ENCODE measurements around the gene ZBTB7C. TPM values are rescaled to one million over a fixed set of nuclear protein-coding genes. Genes with fewer than 3 reads are reported as not detected.

ZBTB7C gene
- total RNA-seq, 1 donor from 2014 or later, result 1.1 TPM

DNA sequence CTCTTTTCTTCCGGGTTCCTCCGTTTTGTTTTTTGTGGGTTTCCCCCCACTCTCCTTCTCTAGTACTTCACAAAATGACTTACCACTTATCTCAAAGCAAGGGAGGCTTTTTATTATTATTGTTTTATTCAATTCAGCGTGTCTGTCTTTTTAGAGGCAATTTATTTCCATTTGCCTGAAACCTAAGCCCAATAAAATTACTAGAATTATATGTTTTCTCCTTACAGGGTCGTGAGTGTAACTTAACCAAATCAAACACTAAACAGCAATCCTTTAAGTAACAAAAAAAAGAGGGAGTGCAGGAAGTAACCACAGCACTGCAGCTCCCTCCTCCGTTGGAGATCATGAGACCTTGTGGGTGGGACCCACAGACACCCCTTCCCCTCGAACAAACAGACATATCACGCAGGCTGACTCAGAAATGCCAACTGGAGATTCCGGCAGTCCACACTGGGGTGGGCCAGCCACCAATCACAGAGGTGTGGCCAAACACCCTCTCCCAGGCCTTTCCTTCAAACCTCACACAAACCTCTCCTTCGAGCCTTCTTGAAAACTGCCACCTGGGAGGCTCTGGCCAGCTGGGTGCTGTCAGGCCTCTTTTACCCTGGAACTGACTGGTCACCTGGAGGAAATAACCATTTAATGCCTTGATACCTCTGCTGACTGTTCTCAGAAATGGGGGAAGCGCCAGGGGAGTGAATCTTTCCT lies 271.7 kb downstream of the ZBTB7C start:
- TF ChIP-seq, protein P1, sequence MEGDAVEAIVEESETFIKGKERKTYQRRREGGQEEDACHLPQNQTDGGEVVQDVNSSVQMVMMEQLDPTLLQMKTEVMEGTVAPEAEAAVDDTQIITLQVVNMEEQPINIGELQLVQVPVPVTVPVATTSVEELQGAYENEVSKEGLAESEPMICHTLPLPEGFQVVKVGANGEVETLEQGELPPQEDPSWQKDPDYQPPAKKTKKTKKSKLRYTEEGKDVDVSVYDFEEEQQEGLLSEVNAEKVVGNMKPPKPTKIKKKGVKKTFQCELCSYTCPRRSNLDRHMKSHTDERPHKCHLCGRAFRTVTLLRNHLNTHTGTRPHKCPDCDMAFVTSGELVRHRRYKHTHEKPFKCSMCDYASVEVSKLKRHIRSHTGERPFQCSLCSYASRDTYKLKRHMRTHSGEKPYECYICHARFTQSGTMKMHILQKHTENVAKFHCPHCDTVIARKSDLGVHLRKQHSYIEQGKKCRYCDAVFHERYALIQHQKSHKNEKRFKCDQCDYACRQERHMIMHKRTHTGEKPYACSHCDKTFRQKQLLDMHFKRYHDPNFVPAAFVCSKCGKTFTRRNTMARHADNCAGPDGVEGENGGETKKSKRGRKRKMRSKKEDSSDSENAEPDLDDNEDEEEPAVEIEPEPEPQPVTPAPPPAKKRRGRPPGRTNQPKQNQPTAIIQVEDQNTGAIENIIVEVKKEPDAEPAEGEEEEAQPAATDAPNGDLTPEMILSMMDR (IDR thresholded peaks at IDR 0.05; ENCODE audit: insufficient read depth, low read length, poor library complexity, severe bottlenecking), result no peak
- Histone ChIP-seq H3K36me3 (ENCODE audit: control insufficient read depth, insufficient read depth, low read length) (no peaks in the 10 kb centered on the region), H3K27me3 (ENCODE audit: control insufficient read depth, insufficient read depth, low read length) (peaks cover 35% of the 10 kb centered on the region), H3K4me3 (ENCODE audit: low read depth, low read length) (peak overlapping the region; percentile 39)
- DNase-seq (ENCODE audit: low read depth), result peak; percentile 9

DNA sequence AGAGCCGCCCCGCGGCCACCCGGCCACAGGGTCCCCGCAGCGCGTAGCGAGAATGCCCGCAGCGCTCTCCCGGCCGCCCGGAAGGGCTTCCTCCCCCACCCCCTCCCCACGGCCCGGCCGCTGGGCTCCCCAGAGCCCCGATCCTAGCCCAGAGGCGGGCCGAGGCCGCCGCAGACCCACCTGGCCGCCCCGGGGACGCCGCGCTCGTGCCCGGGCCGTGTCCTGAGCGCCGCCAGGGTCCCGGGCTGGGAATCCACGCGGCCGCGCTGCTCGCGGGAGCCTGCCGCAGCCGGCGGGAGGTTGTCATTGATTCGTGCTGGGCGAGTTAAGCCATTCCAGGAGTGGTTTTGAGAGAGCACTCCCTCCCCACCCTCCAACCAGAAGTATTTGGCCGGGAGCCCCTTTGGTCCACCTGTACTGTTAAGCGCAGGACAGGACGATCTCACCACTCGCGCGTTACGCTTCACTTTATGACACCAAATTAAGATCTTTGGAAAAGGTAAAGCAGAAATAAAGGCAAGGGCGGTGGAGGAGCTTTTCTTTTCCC lies 272.3 kb downstream of the ZBTB7C start:
- TF ChIP-seq, protein P1 (IDR thresholded peaks at IDR 0.05; ENCODE audit: insufficient read depth, low read length, poor library complexity, severe bottlenecking), result no peak
- Histone ChIP-seq H3K27me3 (ENCODE audit: control insufficient read depth, insufficient read depth, low read length) (peaks cover 33% of the 10 kb centered on the region), H3K36me3 (ENCODE audit: control insufficient read depth, insufficient read depth, low read length) (no peaks in the 10 kb centered on the region), H3K4me3 (ENCODE audit: low read depth, low read length) (peak overlapping the region; percentile 39)
- DNase-seq (ENCODE audit: low read depth), result no peak

DNA sequence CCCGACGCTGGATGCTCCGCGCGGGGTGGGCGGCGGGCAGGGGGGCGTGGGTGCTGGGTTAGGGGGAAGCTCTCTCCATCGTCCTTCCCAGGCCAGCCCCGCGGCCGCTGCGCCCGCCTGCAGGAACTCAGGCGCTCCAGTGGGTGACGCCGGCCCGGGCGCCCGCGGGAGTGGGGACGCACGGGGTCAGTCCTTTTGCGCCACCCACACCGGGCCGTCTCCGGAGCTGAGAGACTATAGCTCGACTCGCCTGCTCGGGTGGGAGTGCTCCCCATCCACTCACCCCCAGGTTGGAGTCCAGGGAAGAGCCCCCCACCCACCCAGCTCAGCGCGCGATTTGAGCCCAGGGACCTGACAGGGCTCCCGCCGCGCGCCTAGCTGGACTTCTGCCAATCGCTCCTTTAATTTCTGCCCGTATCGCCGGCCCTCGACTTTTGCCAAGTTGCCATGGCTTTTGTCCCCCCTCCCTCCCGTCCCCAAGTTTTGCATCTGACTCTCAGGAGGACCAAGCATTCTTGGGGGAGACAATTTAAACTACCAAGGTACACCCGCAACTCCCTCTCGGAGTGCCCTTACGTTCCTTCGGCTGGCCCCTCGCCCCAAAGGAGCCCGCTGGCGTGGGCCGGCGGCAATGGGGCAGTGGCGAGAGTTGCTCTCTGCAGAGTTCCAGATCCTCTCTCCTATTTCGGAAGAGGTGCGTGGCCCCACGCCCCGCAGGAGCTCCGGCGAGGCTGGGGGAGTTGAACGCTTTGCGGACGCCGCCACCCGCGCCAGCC lies 272.9 kb downstream of the ZBTB7C start:
- Histone ChIP-seq H3K27me3 (ENCODE audit: control insufficient read depth, insufficient read depth, low read length) (peaks cover 33% of the 10 kb centered on the region), H3K36me3 (ENCODE audit: control insufficient read depth, insufficient read depth, low read length) (no peaks in the 10 kb centered on the region), H3K4me3 (ENCODE audit: low read depth, low read length) (peak overlapping the region; percentile 39)
- DNase-seq (ENCODE audit: low read depth), result no peak
- TF ChIP-seq, protein P1 (IDR thresholded peaks at IDR 0.05; ENCODE audit: insufficient read depth, low read length, poor library complexity, severe bottlenecking), result no peak

DNA sequence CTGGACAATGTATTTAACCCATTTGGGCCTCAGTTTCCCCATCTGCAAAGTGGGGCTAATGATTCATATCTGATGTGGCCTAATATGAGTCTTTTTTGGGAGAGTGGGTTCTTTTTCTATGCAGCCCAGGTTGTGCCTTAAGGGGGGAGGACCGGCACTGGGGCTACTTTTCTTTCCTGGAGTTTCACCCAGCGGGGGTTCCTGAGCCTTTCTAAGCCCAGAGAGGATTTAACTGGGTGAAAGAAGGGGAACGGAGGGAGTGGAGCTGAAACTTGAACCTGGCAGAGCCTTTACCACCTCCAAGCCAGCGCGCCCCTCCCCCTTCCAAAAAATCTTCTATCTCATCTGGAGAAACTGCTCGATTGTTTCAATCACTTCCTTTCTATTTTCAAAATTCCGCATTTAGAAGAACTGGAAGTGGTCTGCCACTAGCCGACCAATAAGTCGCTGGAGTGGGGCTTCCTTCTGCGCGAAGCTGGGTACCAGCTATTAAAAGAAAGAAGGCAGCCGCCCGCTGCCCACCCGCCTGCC lies 273.7 kb downstream of the ZBTB7C start:
- TF ChIP-seq, protein P1 (IDR thresholded peaks at IDR 0.05; ENCODE audit: insufficient read depth, low read length, poor library complexity, severe bottlenecking), result no peak
- peaks cover 33% of the 10 kb centered on the region for H3K27me3 ChIP-seq (ENCODE audit: control insufficient read depth, insufficient read depth, low read length)
- no peak for DNase-seq (ENCODE audit: low read depth)
- no peaks in the 10 kb centered on the region for H3K36me3 ChIP-seq (ENCODE audit: control insufficient read depth, insufficient read depth, low read length)
- peak overlapping the region; percentile 39 for H3K4me3 ChIP-seq (ENCODE audit: low read depth, low read length)

DNA sequence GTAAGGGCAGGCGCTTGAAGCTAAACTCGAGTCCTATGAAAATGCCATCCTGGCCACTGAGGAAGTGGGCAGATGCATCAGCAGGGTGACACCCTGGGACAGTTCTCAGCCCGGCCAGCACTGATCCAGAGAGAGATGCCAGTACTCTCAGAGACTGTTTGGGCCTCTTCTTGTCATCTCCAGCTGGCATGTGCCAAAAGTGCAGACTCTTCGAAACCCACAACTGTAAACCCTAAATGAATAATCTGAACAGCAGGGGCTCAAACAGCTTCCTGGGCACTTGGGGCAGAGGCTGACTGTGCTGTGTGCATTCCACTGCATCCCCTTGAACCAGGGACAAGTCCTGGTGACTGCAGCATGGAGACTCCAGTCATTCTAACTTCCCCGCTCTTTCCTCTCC lies 274.6 kb downstream of the ZBTB7C start:
- TF ChIP-seq, protein P1 (IDR thresholded peaks at IDR 0.05; ENCODE audit: insufficient read depth, low read length, poor library complexity, severe bottlenecking), result no peak

More for the DNA sequence above, 274.6 kb downstream of the ZBTB7C start:
- no peak overlapping the region for H3K4me3 ChIP-seq (ENCODE audit: low read depth, low read length)
- no peak for DNase-seq (ENCODE audit: low read depth)
- H3K36me3 ChIP-seq (ENCODE audit: control insufficient read depth, insufficient read depth, low read length), result no peaks in the 10 kb centered on the region
- peaks cover 35% of the 10 kb centered on the region for H3K27me3 ChIP-seq (ENCODE audit: control insufficient read depth, insufficient read depth, low read length)

Data from kidney epithelial cell (primary cell).